Brain microvascular endothelial cell (primary cell): Measurements from ENCODE around the gene ASGR1.
A peak's percentile ranks its signal among the peaks of the same experiment; 100 is the strongest.

Experiments used
- DNase-seq: peaks from one replicate; pipeline ENCODE4 v3.0.0-alpha.2; 2020
- H3K27ac ChIP-seq: fragments of 250-450 bp; sonication (Bioruptor Pico); 2 replicates; pipeline ENCODE4 v1.5.1; 2020; ENCODE audit warnings: mild to moderate bottlenecking, moderate library complexity
- H3K27me3 ChIP-seq: fragments of 250-450 bp; sonication (Bioruptor Pico); replicated peaks from 2 replicates; pipeline ENCODE4 v1.5.1; 2020; ENCODE audit warnings: mild to moderate bottlenecking
- H3K36me3 ChIP-seq: fragments of 250-450 bp; sonication (Bioruptor Pico); replicated peaks from 2 replicates; pipeline ENCODE4 v1.5.1; 2020; ENCODE audit warnings: mild to moderate bottlenecking
- H3K4me3 ChIP-seq: 2 replicates; pipeline ENCODE4 v1.5.1; 2011; ENCODE audit warnings: low read depth, mild to moderate bottlenecking, control low read depth, low read length, moderate library complexity
- in situ Hi-C: cut with HindIII; loops from 2 replicates; pipeline ENCODE4 v1.10.0; 2017; ENCODE audit warnings: low sequenced_read_pairs, low pct_ligation_motif_present
- TF ChIP-seq, protein P1 (sequence below): IDR thresholded peaks from 2 replicates; pipeline ENCODE4 v1.5.1; 2011; ENCODE audit warnings: low read depth, mild to moderate bottlenecking, moderate library complexity, low read length, control low read depth, inconsistent platforms; ENCODE audit errors: missing control alignments

Gene ASGR1

GRCh38 chr17:7177191-7177953 lies 1.8 kb downstream of the ASGR1 start:
- H3K27ac ChIP-seq: no peak overlapping the region
- in situ Hi-C loops: loop anchor here (25.0 kb wide), 1 partner anchor 115 kb away; no protein-coding TSS in a partner anchor
- H3K4me3 ChIP-seq: peak overlapping the region; percentile 57
- peak; percentile 41 for DNase-seq
- no peaks in the 10 kb centered on the region for H3K27me3 ChIP-seq
- TF ChIP-seq, protein P1, sequence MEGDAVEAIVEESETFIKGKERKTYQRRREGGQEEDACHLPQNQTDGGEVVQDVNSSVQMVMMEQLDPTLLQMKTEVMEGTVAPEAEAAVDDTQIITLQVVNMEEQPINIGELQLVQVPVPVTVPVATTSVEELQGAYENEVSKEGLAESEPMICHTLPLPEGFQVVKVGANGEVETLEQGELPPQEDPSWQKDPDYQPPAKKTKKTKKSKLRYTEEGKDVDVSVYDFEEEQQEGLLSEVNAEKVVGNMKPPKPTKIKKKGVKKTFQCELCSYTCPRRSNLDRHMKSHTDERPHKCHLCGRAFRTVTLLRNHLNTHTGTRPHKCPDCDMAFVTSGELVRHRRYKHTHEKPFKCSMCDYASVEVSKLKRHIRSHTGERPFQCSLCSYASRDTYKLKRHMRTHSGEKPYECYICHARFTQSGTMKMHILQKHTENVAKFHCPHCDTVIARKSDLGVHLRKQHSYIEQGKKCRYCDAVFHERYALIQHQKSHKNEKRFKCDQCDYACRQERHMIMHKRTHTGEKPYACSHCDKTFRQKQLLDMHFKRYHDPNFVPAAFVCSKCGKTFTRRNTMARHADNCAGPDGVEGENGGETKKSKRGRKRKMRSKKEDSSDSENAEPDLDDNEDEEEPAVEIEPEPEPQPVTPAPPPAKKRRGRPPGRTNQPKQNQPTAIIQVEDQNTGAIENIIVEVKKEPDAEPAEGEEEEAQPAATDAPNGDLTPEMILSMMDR: peak; percentile 90
- H3K36me3 ChIP-seq: no peaks in the 10 kb centered on the region

GRCh38 chr17:7176841-7177190 lies 2.4 kb downstream of the ASGR1 start:
- in situ Hi-C loops: loop anchor here (25.0 kb wide), 1 partner anchor 115 kb away; no protein-coding TSS in a partner anchor
- TF ChIP-seq, protein P1: no peak
- no peak for DNase-seq
- H3K4me3 ChIP-seq: peak overlapping the region; percentile 57
- no peaks in the 10 kb centered on the region for H3K36me3 ChIP-seq
- H3K27me3 ChIP-seq: no peaks in the 10 kb centered on the region
- no peak overlapping the region for H3K27ac ChIP-seq

DNA sequence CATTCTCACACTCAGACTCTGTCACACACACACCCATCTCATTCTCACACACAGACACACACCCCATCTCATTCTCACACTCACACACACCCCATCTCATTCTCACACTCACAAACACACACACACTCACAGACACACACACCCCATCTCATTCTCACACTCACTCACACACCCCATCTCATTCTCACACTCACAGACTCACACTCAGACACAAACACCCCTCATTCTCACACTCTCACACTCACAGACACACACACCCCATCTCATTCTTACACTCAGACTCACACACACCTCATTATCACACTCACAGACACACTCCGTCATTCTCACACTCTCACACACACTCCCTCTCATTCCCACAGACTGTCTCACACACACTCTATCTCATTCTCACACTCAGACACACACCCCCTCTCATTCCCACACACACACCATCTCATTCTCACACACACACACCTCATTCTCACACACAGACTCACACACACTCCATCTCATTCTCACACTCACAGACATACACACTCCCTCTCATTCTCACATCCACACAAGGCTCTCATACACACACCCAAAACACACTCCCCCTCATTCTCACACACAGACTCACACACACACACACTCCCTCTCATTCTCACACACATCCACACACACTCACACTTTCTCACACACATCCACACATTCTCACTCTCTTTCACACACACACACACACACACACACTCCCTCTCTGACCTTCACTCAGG lies 2.9 kb downstream of the ASGR1 start:
- no peaks in the 10 kb centered on the region for H3K27me3 ChIP-seq
- H3K36me3 ChIP-seq: no peaks in the 10 kb centered on the region
- H3K4me3 ChIP-seq: no peak overlapping the region
- TF ChIP-seq, protein P1: no peak
- no peak overlapping the region for H3K27ac ChIP-seq
- no peak for DNase-seq
- in situ Hi-C loops: loop anchor here (25.0 kb wide), 1 partner anchor 114 kb away; no protein-coding TSS in a partner anchor

GRCh38 chr17:7175330-7175733 lies 3.8 kb downstream of the ASGR1 start:
- DNase-seq: no peak
- Histone ChIP-seq H3K36me3 (no peaks in the 10 kb centered on the region), H3K27ac (no peak overlapping the region), H3K27me3 (no peaks in the 10 kb centered on the region), H3K4me3 (no peak overlapping the region)
- TF ChIP-seq, protein P1: no peak
- in situ Hi-C loops: loop anchor here (25.0 kb wide), 1 partner anchor 113 kb away; no protein-coding TSS in a partner anchor

DNA sequence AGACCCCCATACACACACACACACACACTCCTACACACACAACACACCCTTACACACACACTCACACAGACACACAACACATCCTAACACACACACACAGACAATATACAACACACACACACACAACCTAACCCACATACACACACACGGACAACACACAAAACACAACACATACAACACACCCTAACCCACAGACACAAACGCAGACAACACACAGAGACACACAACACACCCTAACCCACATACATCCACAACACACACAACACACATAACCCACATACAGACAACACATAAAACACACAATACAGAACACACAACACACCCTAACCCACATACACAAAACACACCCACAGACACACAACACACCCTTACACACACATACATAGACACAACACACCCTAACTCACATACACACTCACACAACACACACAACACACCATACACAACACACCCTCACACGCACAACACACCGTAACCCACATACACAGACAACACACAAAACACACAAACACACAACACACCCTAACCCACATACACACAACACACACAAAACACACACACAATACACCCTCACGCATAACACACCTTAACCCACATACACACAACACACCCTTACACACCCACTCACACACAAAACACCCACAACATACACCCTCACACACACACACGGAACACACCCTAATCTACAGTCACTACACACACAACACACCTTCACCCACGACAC lies 4.4 kb downstream of the ASGR1 start:
- TF ChIP-seq, protein P1: no peak
- no peaks in the 10 kb centered on the region for H3K36me3 ChIP-seq
- DNase-seq: no peak
- H3K27ac ChIP-seq: no peak overlapping the region
- no peaks in the 10 kb centered on the region for H3K27me3 ChIP-seq
- in situ Hi-C loops: loop anchor here (25.0 kb wide), 1 partner anchor 112 kb away; no protein-coding TSS in a partner anchor
- no peak overlapping the region for H3K4me3 ChIP-seq
